MCF 10A (cell line): ENCODE measurements around the gene DNAI1. TPM values are rescaled to one million over a fixed set of nuclear protein-coding genes. Genes with fewer than 3 reads are reported as not detected.

Experiments used
- BruUV-seq: library from RNA; stranded (reverse); fragments of 400-500 nt; replicated peaks from 2 replicates; lab custom pipeline; 2021; lab: Mats Ljungman, UMichigan
- CTCF ChIA-PET: fragments of 300-600 bp; sonication (Branson Sonifier 250); formaldehyde crosslinking; extraction: SDS; loops from one replicate; lab custom pipeline; 2021; ENCODE audit warnings: antibody characterized with exemption, inconsistent platforms; lab: Yijun Ruan, JAX
- POLR2A ChIA-PET: fragments of 300-600, 350-650 bp; sonication (Branson Sonifier 250); formaldehyde crosslinking; extraction: SDS; loops from one replicate; lab custom pipeline; 2020; ENCODE audit warnings: antibody characterized with exemption, inconsistent platforms; lab: Yijun Ruan, JAX
- DNase-seq: peaks from one replicate; pipeline ENCODE4 v3.0.0-alpha.2; 2018; ENCODE audit not compliant: unreplicated experiment
- H3K27ac Mint-ChIP-seq: one replicate; pipeline ENCODE4 v1.8.0; 2022; ENCODE audit warnings: mild to moderate bottlenecking, low read depth, mixed read lengths; ENCODE audit not compliant: unreplicated experiment
- H3K27me3 Mint-ChIP-seq: one replicate; pipeline ENCODE4 v1.8.0; 2022; ENCODE audit warnings: mixed read lengths; ENCODE audit not compliant: insufficient read depth, unreplicated experiment
- H3K36me3 Mint-ChIP-seq: one replicate; pipeline ENCODE4 v1.8.0; 2022; ENCODE audit warnings: mild to moderate bottlenecking, moderate library complexity, mixed read lengths; ENCODE audit not compliant: insufficient read depth, unreplicated experiment
- H3K4me1 Mint-ChIP-seq: one replicate; pipeline ENCODE4 v1.8.0; 2022; ENCODE audit warnings: mixed read lengths; ENCODE audit not compliant: insufficient read depth, unreplicated experiment
- H3K4me3 Mint-ChIP-seq: one replicate; pipeline ENCODE4 v1.8.0; 2022; ENCODE audit warnings: mild to moderate bottlenecking, moderate library complexity, mixed read lengths; ENCODE audit not compliant: unreplicated experiment
- H3K9me3 Mint-ChIP-seq: one replicate; pipeline ENCODE4 v1.8.0; 2022; ENCODE audit warnings: mixed read lengths; ENCODE audit not compliant: unreplicated experiment
- intact Hi-C: fragments of 100-400 bp; cut with micrococcal nuclease; formaldehyde crosslinking; loops from 2 replicates; pipeline ENCODE4 v1.14.1; 2022
- total RNA-seq: library from RNA; stranded (reverse); gene quantifications from 2 replicates; pipeline ENCODE4 v1.2.3, GENCODE V29; 2022
- TF ChIP-seq, protein P1 (sequence below): fragments of 200-600 bp; IDR thresholded peaks from one replicate; pipeline ENCODE4 v1.8.0; 2022; ENCODE audit warnings: antibody characterized with exemption, mild to moderate bottlenecking; ENCODE audit not compliant: unreplicated experiment

Gene DNAI1
- total RNA-seq, 1 experiment from 2014 or later, result not detected

DNA sequence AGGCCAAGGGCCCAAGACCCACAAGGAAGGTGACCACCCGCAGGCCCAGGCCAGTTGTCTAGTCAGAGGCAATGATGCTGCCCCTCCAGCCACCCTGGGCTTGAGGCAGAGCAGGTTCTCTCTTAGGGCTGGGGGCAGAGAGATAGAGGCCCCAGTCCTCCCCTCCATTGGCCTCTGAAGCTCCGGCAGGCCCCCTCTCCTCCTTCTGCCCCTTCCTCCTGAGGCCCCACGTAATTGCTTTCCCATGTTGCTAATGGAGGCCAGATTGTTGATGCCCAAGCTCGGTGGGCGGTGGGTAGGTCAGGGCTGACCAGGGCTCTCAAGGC is 90.8 kb downstream of the DNAI1 start:
- DNase-seq, result no peak
- intact Hi-C loops, result no loop called here
- H3K4me3 Mint-ChIP-seq, result no peak overlapping the region
- no peak overlapping the region for H3K27ac Mint-ChIP-seq
- no peaks in the 10 kb centered on the region for H3K4me1 Mint-ChIP-seq
- no peaks in the 10 kb centered on the region for H3K9me3 Mint-ChIP-seq
- BruUV-seq, result no TSS peak
- H3K36me3 Mint-ChIP-seq, result no peaks in the 10 kb centered on the region
- H3K27me3 Mint-ChIP-seq, result peaks cover 15% of the 10 kb centered on the region
- CTCF ChIA-PET, result interaction anchor here (0.8 to 3.1 kb wide), 4 partner anchors 38 to 145 kb away, joined by 3 to 19 read pairs (median 3); no protein-coding TSS in a partner anchor
- POLR2A ChIA-PET, result interaction anchor here (0.5 kb wide), 1 partner anchor 8 kb away, joined by 4 read pairs; no protein-coding TSS in a partner anchor
- TF ChIP-seq, protein P1, sequence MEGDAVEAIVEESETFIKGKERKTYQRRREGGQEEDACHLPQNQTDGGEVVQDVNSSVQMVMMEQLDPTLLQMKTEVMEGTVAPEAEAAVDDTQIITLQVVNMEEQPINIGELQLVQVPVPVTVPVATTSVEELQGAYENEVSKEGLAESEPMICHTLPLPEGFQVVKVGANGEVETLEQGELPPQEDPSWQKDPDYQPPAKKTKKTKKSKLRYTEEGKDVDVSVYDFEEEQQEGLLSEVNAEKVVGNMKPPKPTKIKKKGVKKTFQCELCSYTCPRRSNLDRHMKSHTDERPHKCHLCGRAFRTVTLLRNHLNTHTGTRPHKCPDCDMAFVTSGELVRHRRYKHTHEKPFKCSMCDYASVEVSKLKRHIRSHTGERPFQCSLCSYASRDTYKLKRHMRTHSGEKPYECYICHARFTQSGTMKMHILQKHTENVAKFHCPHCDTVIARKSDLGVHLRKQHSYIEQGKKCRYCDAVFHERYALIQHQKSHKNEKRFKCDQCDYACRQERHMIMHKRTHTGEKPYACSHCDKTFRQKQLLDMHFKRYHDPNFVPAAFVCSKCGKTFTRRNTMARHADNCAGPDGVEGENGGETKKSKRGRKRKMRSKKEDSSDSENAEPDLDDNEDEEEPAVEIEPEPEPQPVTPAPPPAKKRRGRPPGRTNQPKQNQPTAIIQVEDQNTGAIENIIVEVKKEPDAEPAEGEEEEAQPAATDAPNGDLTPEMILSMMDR, result no peak

DNA sequence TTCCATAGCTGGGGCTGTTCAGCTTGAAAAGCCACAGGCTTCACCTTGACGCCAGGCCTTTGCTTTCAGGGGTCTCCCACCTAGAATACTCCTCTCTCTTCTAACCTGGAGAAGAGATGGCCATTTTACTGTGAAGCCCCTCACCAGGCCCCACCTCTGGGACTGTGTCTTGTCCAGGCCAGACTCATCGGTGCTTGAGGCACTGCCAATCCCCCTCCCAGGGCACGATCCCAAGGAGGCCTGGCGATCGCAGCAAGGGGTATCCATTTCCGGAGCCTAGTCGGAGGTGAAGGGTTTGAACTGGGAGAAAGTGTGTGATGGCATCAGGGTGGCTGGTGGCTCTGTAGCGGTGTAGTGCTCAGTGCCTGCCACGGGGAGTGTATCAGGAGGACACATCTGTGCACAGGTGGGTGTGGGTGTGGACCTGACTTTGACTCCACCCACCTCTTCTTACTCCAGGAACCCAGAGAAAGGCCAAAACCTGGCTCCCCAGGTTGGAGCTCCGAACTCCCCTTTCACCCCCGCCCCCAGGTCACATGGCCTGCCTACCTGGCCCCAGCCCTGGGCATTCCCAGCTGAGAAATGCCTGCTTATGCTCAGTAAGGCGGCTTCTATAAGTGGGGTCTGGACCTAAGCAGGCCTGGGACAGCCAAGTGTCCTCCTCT is 91.5 kb downstream of the DNAI1 start:
- H3K9me3 Mint-ChIP-seq, result no peaks in the 10 kb centered on the region
- no peaks in the 10 kb centered on the region for H3K36me3 Mint-ChIP-seq
- no TSS peak for BruUV-seq
- ChIA-PET CTCF (interaction anchor here (0.8 to 3.1 kb wide), 4 partner anchors 37 to 146 kb away, joined by 3 to 19 read pairs (median 3); no protein-coding TSS in a partner anchor), POLR2A (interaction anchor here (0.5 to 0.6 kb wide), 2 partner anchors 9 to 92 kb away, joined by 4 read pairs; partner anchors contain the start of genes DNAI1 and FAM219A)
- intact Hi-C loops, result no loop called here
- no peaks in the 10 kb centered on the region for H3K4me1 Mint-ChIP-seq
- H3K27me3 Mint-ChIP-seq, result peaks cover 8% of the 10 kb centered on the region
- no peak overlapping the region for H3K27ac Mint-ChIP-seq
- DNase-seq, result no peak
- no peak overlapping the region for H3K4me3 Mint-ChIP-seq
- TF ChIP-seq, protein P1, result no peak

DNA sequence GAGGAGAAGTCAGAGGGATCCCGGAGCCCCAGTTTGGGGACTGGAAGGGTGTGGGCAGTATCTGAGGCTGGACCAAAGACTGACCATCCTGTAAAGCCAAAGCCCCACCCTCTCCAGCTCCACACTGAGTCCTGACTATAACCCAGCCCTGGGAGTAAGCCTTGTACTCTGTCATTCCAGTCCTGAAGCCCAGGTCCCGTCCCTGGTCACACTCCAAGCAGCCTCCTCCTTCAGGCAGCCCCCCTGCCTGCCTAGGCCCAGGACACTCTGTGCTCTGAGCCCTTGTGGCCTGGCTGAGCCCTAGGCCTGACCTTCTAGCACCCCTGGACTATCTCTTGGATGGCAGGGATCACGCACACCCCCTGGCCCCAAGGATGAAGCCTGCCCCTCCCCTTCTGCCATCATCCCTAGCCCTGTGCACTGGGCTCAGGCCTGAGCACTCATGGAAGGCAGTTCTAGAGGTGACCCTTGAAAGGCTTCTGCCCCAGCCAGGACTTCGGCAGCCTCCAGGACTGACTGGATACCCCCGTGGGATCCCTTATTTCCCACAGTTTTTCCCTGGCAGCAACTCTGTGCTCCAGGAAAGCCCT is 92.2 kb downstream of the DNAI1 start:
- CTCF ChIA-PET, result interaction anchor here (0.6 to 3.1 kb wide), 5 partner anchors 41 to 96 kb away, joined by 3 to 19 read pairs (median 3); no protein-coding TSS in a partner anchor
- no peaks in the 10 kb centered on the region for H3K36me3 Mint-ChIP-seq
- no TSS peak for BruUV-seq
- no peaks in the 10 kb centered on the region for H3K9me3 Mint-ChIP-seq
- TF ChIP-seq, protein P1, result no peak
- no peaks in the 10 kb centered on the region for H3K4me1 Mint-ChIP-seq
- intact Hi-C loops, result no loop called here
- H3K4me3 Mint-ChIP-seq, result no peak overlapping the region
- no peak overlapping the region for H3K27ac Mint-ChIP-seq
- POLR2A ChIA-PET, result interaction anchor here (0.6 kb wide), 1 partner anchor 92 kb away, joined by 4 read pairs; the partner anchor contains the start of genes DNAI1 and FAM219A
- H3K27me3 Mint-ChIP-seq, result peaks cover 1% of the 10 kb centered on the region
- DNase-seq, result no peak
